Type B pancreatic cell (in vitro differentiated cells): Measurements from ENCODE around the gene C2CD2L. TPM values are rescaled to one million over a fixed set of nuclear protein-coding genes. Genes with fewer than 3 reads are reported as not detected.
A peak's percentile ranks its signal among the peaks of the same experiment; 100 is the strongest.

ENCODE experiments used
- DNase-seq: peaks from one replicate; pipeline ENCODE4 v3.0.0; 2021; ENCODE audit warnings: mixed read lengths; ENCODE audit not compliant: unreplicated experiment; ENCODE audit errors: extremely low spot score
- H3K27ac Mint-ChIP-seq: 2 replicates; pipeline ENCODE4 v1.8.0; 2021; ENCODE audit warnings: mild to moderate bottlenecking, mixed read lengths
- H3K27me3 Mint-ChIP-seq: 2 replicates; pipeline ENCODE4 v1.8.0; 2021; ENCODE audit warnings: mixed read lengths
- H3K36me3 Mint-ChIP-seq: 2 replicates; pipeline ENCODE4 v1.8.0; 2021; ENCODE audit warnings: mixed read lengths
- H3K4me1 Mint-ChIP-seq: one replicate; pipeline ENCODE4 v1.8.0; 2021; ENCODE audit warnings: mixed read lengths; ENCODE audit not compliant: unreplicated experiment
- H3K4me3 Mint-ChIP-seq: 2 replicates; pipeline ENCODE4 v1.8.0; 2021; ENCODE audit warnings: mild to moderate bottlenecking, mixed read lengths
- H3K9me3 Mint-ChIP-seq: 2 replicates; pipeline ENCODE4 v1.8.0; 2021; ENCODE audit warnings: mixed read lengths
- CTCF ChIP-seq: fragments of 200-600 bp; sonication (generic); conservative IDR thresholded peaks from 2 replicates; pipeline ENCODE4 v1.5.0; 2021; ENCODE audit warnings: antibody characterized with exemption, mild to moderate bottlenecking
- total RNA-seq: library from RNA; stranded (reverse); gene quantifications from 2 replicates; pipeline ENCODE4 v1.2.1, GENCODE V29; 2021; ENCODE audit warnings: low replicate concordance

The C2CD2L gene
- total RNA-seq, 1 donor from 2014 or later, result 10.7 TPM

DNA sequence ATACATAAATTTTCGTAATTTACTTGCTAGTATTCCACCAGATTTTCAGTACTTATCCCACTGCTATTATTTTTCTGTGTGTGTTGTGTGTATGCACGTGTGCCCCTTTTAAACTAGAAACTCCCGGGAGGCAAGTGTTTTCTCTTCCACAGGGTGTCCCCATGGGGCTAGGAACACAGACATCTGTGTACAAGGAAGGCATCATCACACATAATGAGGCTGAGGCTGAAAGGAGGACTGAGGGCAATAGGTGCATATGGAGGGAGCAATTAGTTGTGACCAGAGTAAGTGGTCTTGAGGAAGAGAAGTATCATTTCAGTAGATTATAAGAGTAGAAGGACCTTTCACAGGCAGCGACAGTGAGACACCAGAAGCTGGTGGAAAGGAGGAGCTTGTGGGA is 3.4 kb upstream of the C2CD2L start:
- no peaks in the 10 kb centered on the region for H3K9me3 Mint-ChIP-seq
- H3K4me1 Mint-ChIP-seq, result peaks cover 41% of the 10 kb centered on the region
- no peak for DNase-seq
- peaks cover 3% of the 10 kb centered on the region for H3K36me3 Mint-ChIP-seq
- peak overlapping the region; percentile 99 for H3K27ac Mint-ChIP-seq
- peak overlapping the region; percentile 72 for H3K4me3 Mint-ChIP-seq
- no peaks in the 10 kb centered on the region for H3K27me3 Mint-ChIP-seq
- no peak for TF ChIP-seq CTCF

DNA sequence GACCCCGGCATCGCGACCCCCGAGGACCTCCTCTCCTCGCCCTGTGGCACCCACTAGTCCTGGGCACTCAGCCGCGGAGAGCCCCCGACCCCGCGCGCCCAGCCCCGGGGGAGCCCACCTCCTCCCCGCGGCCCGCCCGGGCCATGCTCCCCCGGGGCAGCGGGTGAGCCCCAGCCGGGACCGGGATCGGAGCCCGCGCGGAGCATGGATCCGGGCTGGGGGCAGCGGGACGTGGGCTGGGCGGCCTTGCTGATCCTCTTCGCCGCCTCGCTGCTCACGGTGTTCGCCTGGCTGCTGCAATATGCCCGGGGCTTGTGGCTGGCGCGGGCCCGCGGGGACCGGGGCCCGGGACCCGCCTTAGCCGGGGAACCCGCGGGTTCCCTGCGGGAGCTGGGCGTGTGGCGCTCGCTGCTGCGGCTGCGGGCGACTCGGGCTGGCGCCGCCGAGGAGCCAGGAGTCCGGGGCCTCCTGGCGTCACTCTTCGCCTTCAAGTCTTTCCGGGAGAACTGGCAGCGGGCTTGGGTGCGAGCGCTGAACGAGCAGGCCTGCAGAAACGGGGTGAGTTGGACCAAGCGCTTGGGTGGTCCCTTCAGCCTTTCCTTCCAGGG is 498 bp downstream of the C2CD2L start:
- no peak for TF ChIP-seq CTCF
- peaks cover 4% of the 10 kb centered on the region for H3K36me3 Mint-ChIP-seq
- no peaks in the 10 kb centered on the region for H3K9me3 Mint-ChIP-seq
- peaks cover 29% of the 10 kb centered on the region for H3K4me1 Mint-ChIP-seq
- H3K27me3 Mint-ChIP-seq, result no peaks in the 10 kb centered on the region
- peak overlapping the region; percentile 89 for H3K4me3 Mint-ChIP-seq
- H3K27ac Mint-ChIP-seq, result peak overlapping the region; percentile 92
- DNase-seq, result no peak

DNA sequence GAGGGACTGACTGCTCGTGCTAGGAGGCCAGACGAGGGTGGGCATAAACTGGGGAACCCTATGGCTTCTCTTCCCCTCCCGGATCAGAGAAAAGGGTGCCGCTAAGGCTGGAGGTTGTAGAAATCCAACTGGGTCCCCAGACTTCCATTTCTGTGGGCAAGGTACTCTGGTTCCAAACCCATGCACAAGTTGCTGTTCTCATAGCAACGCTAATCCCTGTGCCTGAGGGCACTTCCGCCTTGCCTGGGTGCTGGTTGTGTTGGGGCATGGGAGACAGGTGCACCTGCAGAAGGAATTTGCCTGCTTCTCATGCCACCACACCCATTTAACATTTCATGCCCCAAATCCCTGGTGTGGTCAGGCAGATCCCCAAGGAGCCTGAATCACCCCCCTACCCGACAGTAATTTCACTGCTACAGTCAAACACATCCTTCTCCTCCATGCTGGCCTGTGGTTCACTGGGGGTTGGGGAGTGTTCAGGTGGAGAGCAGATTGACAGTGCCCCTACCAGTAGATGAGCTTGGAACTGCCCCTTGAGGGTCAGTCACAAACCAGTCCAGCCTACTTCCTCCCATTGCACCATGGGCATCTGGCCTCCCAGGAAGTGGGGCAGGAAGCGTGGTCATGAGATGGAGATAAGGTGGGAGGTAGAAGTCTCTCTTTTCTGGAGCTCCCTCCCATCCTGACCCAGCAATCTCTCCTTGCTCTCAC is 1.2 kb downstream of the C2CD2L start:
- peaks cover 29% of the 10 kb centered on the region for H3K4me1 Mint-ChIP-seq
- no peak for DNase-seq
- no peaks in the 10 kb centered on the region for H3K27me3 Mint-ChIP-seq
- H3K9me3 Mint-ChIP-seq, result no peaks in the 10 kb centered on the region
- peak overlapping the region; percentile 92 for H3K27ac Mint-ChIP-seq
- peak overlapping the region; percentile 89 for H3K4me3 Mint-ChIP-seq
- no peak for TF ChIP-seq CTCF
- H3K36me3 Mint-ChIP-seq, result peaks cover 4% of the 10 kb centered on the region

DNA sequence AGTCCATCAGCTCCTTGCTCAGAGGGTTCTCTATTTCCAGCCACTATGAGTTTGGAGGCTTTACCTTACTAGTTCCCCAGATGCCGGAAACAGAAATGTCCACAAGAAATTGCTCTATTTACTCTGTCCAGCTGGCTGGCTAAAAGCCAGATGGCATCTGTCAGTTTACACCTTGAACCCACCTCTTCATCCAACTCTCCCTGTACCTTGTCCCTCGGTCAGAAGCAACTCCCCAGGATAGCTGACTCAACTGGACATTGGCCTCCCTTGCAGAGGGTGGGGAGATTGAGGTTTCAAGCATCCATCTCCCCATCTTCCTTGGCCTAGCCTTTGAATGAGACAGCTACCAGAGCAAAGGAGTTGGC is 1.7 kb downstream of the C2CD2L start:
- Mint-ChIP-seq H3K36me3 (peaks cover 4% of the 10 kb centered on the region), H3K4me3 (peak overlapping the region; percentile 89), H3K27me3 (no peaks in the 10 kb centered on the region), H3K4me1 (peaks cover 27% of the 10 kb centered on the region), H3K9me3 (no peaks in the 10 kb centered on the region), H3K27ac (peak overlapping the region; percentile 92)
- DNase-seq, result no peak
- TF ChIP-seq CTCF, result no peak

DNA sequence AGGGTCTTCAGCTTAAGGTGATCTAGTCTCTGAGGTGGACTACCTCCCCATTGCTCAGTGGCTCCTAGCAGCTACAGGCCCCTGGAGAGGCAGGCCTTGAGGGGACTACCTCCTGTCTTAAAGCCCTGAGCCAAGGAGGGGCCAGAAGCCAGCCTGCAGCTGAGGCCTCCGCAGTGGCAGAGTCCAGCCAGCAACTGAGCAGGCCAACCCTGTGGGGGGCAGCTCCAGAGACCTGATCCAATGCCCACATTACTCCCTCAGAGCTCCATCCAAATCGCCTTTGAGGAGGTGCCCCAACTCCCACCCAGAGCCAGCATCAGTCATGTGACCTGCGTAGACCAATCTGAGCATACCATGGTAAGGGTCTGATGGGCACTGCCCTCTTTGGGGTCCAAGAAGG is 2.7 kb downstream of the C2CD2L start:
- Mint-ChIP-seq H3K4me1 (peaks cover 22% of the 10 kb centered on the region), H3K4me3 (peak overlapping the region; percentile 89), H3K27me3 (no peaks in the 10 kb centered on the region), H3K9me3 (no peaks in the 10 kb centered on the region), H3K36me3 (peaks cover 4% of the 10 kb centered on the region), H3K27ac (no peak overlapping the region)
- TF ChIP-seq CTCF, result no peak
- no peak for DNase-seq
